ENCODE results near the gene SEPHS1. TPM values are rescaled to one million over a fixed set of nuclear protein-coding genes. Genes with fewer than 3 reads are reported as not detected.
A peak's percentile ranks its signal among the peaks of the same experiment; 100 is the strongest.
"Not testable (repeated sequence)": the region's sequence is repeated elsewhere in the genome, so short reads cannot be mapped to it uniquely, and the experiment has no call there.

The SEPHS1 gene
- total RNA-seq, 1 donor from 2014 or later, result 38.0 TPM

DNA sequence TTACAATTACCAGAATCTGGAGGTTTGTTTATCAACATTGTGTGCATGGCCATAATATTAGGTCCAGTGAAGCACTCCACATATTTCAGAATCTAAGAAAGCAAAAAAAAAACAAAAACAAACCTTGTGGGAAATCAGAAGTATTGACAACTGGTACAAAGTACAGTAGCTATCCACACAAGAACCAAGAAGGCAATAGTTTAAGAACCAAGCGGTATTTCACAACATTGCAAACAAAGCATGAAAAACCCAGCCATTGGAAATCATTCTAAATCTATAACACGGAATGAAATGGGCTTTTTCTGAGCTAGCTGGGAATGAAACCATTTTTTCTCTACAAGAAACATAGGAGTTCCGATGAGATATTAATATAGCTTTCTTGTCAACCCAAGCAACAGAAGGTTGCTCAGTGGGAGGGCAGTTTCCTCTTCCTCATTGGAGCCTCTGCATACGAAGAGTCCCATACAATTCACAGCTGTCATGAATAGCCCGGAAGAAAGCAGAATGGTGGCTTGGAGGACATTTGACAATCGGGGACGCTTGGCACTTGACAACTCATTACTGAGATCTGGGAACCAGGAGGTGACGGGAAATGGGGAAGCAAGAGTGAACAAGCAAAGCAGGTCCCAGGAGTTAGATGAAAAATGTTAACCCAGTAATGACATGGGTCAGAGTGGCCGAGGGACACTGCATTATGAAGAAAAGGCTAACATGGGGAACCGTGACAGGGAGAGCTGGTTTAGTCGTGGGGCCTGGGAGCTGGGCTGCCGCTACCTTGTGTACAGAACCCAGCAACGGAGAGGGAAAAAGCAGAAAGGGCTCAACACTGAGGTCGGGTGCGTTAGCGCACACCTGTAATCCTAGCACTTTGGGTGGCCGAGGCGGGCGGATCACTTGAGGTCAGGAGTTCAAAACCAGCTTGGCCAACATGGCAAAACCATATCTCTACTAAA lies 56.0 kb downstream of the SEPHS1 start:
- DNase-seq (ENCODE audit: low spot score), result no peak

DNA sequence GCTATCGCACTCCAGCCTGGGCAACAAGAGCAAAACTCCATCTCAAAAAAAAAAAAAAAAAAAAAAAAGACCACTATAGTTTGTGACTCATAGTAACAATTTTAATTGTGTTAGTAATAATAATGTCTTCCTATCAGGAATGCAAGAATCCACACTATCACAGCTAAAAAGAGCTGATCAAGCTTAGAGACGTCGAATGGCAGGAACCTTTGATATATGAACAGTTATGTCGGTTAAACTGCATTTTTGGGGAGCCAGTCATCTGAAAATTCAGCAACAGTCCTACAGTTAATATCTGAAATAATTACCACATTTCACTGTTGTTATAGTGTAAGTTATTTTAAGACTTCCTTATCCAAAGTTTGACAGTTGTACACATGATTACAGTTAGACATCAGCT lies 57.0 kb downstream of the SEPHS1 start:
- DNase-seq (ENCODE audit: low spot score), result no peak

DNA sequence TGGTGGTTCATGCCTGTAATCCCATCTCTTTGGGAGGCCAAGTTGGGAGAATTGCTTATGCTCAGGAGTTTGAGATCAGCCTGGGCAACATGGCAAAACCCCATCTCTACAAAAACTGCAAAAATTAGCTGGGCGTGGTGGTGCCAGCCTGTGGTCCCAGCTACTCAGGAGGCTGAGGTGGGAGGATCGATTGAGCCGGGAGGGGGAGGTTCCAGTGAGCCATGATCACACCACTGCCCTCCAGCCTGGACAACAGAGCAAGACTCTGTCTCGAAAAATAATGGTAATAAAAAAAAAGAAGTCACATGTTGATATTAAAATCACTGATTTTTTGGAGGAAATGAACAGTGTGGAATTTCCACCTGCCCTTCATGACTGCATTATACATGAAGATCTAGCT lies 64.0 kb downstream of the SEPHS1 start:
- DNase-seq (ENCODE audit: low spot score), result no peak

DNA sequence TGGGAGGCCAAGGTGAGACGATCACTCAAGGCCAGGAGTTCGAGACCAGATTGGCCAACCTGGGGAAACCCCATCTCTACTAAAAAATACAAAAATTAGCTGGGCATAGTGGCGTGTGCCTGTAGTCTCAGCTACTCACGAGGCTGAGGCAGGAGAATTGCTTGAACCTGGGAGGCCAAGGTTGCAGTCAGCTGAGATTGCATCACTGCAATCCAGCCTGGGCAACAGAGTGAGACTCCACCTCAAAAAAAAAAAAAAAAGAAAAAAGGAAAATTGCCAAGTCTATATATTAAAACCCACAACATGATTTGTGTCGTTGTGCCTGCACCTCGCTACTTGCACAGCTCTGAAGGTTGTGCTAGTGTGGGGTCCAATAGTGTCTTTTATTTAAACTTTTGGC lies 65.7 kb downstream of the SEPHS1 start:
- not testable (repeated sequence) for DNase-seq (ENCODE audit: low spot score)

DNA sequence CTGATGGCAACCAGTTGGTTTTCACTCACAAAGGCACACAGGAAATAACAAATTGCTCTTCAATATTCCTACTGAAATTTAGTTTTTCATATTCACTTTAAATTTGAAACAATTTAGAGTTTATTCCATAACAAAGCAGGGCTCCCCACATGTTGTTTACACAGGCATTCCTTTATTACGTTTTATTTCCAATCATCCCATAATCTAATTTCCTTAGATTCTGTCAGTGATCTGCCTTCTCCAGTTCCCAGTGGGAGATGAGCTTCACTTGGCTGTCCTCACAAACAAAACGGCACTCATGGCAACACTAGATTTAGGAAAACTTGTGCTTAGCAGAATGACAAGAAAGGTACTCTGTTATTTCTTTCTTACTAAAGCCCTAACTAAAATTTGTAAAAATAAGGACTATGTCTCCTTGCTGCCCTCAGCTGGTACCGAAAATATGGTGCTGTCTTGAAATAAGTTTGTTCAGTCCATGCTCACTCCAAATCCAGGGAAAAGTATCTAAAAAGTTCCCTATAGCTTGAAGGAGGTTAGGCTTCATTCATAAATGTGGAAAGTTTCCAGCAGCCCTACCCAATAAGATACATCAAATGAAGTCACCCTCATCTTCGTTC lies 71.2 kb downstream of the SEPHS1 start:
- no peak for DNase-seq (ENCODE audit: low spot score)

DNA sequence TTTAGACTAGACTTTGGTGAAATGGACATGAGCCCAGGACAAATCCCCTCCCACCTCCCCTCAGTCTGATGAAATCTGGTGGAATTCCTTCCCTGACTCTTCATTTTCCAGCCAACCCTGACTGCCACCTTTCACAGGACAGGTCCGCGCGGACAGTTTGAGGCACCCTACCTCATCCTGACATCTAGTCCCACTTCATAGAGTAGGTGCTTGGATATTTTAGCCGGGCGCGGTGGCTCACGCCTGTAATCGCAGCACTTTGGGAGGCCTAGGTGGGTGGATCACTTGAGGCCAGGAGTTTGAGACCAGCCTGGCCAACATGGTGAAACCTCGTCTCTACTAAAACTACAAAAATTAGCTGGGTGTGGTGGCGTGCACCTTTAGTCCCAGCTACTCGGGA lies 71.9 kb downstream of the SEPHS1 start:
- peak; percentile 53 for DNase-seq (ENCODE audit: low spot score)

DNA sequence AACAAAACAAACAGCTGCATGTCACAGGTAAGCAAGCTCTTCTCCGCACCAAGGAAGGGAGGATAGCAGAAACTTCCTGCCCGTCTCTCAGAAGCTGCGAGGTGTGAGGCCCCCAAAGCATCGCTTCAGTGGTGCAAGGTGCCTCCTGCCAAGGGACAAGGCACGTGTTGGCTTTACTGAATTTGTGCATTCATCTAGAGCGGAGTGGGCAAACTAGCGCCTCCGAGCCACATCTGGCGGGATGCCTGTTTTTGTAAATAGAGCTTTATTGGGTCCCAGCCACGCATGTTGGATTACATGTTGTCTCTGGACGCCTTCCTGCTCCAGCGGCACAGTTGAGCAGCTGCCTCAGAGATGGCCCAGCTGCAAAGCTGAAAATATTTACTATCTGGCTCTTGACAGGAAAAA lies 75.9 kb downstream of the SEPHS1 start:
- peak; percentile 71 for DNase-seq (ENCODE audit: low spot score)

DNA sequence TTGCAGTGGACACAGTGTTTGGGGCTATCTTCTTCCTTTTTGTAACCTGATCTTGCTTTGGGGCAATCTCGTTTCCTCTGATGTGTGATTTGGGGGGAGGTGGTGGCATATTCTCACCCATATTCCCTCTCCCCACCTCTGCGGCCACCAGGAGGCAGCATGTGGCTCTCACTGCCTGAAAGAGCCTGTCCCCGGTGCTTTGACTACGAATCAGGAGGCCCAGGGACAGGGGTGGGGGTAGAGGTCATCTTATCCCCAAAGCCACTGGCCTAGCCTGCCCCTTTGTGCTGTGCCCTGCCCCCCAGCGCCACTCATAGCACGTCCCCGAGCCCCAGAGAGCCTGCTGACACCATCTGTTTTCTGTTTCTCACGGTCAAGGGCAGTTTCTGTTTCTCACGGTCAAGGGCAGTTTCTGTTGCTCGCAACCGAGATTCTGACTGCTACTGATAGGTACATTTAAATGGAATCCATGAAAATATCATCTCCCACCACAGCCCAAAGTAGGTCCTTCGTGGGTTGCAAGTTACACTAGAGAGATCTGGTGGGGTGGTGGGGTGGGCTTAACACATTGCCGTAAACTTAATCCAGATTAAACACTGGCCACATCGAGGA lies 76.4 kb downstream of the SEPHS1 start:
- DNase-seq (ENCODE audit: low spot score), result peak; percentile 65

DNA sequence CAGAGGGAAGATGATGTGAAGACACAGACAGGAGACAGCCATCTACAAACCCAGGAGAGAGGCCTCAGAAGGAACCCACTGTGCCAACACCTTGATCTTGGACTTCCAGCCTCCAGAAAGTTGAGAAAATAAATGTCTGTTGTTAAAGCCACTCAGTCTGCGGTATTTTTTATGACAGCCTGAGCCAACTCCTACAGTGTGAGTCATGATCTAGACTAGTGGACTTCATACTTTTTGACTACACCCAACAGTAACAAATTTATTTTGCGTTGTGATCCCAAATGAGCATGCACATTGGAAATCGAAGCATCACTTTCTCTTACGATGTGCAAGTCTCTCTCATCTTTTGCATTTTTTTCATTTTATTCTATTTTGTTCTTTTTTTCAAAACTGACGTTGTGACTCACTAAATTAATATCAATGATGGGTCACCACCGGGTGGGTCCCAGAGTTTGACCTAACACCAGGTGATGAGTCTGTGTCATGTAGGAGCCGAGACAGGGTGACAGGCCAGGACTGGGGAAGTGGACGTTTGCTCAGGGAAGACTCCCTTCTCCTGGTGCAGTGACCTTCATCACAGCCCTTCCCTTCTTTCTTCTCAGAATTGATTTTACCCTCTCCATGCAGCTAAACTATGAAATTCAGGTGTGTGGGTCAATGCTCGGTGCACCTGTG lies 77.1 kb downstream of the SEPHS1 start:
- DNase-seq (ENCODE audit: low spot score), result peak; percentile 30

DNA sequence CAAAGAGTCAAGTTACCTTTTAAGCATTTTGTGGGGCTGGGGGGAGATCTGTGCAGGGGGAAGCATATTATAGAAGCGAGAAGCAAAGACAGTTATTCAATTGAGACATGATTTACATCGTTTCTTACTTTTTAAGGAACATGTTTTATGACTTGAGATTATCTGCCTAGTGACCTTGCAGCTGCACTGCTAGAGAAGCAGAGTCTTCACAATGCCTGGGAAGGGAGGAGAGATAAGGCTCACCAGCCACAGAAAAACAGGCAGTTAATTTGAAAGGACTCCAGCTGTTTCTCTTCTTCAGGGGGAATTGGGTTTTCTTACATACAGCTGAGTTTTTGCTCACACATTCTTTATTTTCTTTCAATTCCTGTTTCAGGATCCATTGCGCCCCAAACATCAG lies 79.3 kb downstream of the SEPHS1 start:
- no peak for DNase-seq (ENCODE audit: low spot score)

DNA sequence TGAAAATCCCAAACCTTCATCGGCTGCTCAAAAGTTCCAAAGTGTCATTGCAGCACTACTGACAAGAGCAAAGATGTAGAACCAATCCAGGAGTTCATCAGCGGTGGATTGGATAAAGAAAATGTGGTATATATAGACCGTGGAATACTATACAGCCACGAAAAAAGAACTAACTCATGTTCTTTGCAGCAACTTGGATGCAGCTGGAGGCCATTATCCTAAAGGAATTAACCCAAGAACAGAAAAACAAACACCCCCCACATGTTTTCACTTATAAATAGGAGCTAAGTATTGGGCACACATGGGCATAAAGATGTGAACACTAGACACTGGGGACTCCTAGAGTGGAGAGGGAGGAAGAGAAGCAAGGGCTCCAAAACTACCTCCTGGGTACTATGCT lies 79.8 kb downstream of the SEPHS1 start:
- DNase-seq (ENCODE audit: low spot score), result no peak

Other genes starting within 250 kb of the SEPHS1 start
- 116 TPM for gene OPTN, start 248.1 kb downstream of the SEPHS1 start, total RNA-seq
- gene MCM10, start 186.7 kb downstream of the SEPHS1 start, total RNA-seq, result 1.2 TPM
- gene UCMA, start 113.9 kb downstream of the SEPHS1 start, total RNA-seq, result not detected
- gene PHYH, start 48.2 kb downstream of the SEPHS1 start, total RNA-seq, result 44.1 TPM
- 26.8 TPM for gene BEND7, start 180.7 kb upstream of the SEPHS1 start, total RNA-seq
- 18.6 TPM for gene PRPF18, start 238.7 kb upstream of the SEPHS1 start, total RNA-seq

Data from mesenteric fat pad (tissue), 1 donor.